Measurements from ENCODE around the gene DAGLA. TPM values are rescaled to one million over a fixed set of nuclear protein-coding genes. Genes with fewer than 3 reads are reported as not detected.

The DAGLA gene
- total RNA-seq, 3 donors from 2014 or later (not counting 1 experiment from before 2014, with no cell fraction given) = 0.18 to 0.48 (median 0.38) TPM

- H3K36me3 ChIP-seq (ENCODE audit: control insufficient read depth, insufficient read depth, low read length) = no peaks in the 10 kb centered on the region
- no peaks in the 10 kb centered on the region for H3K9me3 ChIP-seq (ENCODE audit: control insufficient read depth, insufficient read depth, low read length)
- H3K27me3 ChIP-seq (ENCODE audit: control insufficient read depth, insufficient read depth, low read length) = no peaks in the 10 kb centered on the region
- no peaks in the 10 kb centered on the region for H3K9me3 Mint-ChIP-seq
- H3K4me3 Mint-ChIP-seq = no peak overlapping the region
- H3K27me3 Mint-ChIP-seq (ENCODE audit: low read depth in 2 of 2) = peaks cover 0 to 2% of the 10 kb centered on the region in 2 donors
- no peaks in the 10 kb centered on the region for H3K36me3 Mint-ChIP-seq
- intact Hi-C loops (cut with micrococcal nuclease) = no loop called here
- no peak for TF ChIP-seq CTCF (IDR thresholded peaks at IDR 0.05)
- no peaks in the 10 kb centered on the region for H3K4me1 ChIP-seq (ENCODE audit: control insufficient read depth, insufficient read depth, low read length)
- H3K27ac ChIP-seq (ENCODE audit: low read length) = no peak overlapping the region
- no peak overlapping the region for H3K27ac Mint-ChIP-seq
- H3K4me3 ChIP-seq (ENCODE audit: low read length) = no peak overlapping the region
- no peak for DNase-seq
- no peak for ATAC-seq
- WGBS (ENCODE audit: insufficient coverage) = 90% methylated on average over 7 of the region's 8 CpGs
- H3K4me1 Mint-ChIP-seq = no peaks in the 10 kb centered on the region
These were observed 38.0 kb upstream of the DAGLA start for GRCh38 chr11:61642162-61642561.

- H3K27me3 ChIP-seq (ENCODE audit: control insufficient read depth, insufficient read depth, low read length) = no peaks in the 10 kb centered on the region
- no peak overlapping the region for H3K4me3 ChIP-seq (ENCODE audit: low read length)
- no peaks in the 10 kb centered on the region for H3K36me3 ChIP-seq (ENCODE audit: control insufficient read depth, insufficient read depth, low read length)
- H3K27ac Mint-ChIP-seq = no peak overlapping the region
- intact Hi-C loops (cut with micrococcal nuclease) = no loop called here
- no peaks in the 10 kb centered on the region for H3K36me3 Mint-ChIP-seq
- no peaks in the 10 kb centered on the region for H3K4me1 ChIP-seq (ENCODE audit: control insufficient read depth, insufficient read depth, low read length)
- H3K9me3 ChIP-seq (ENCODE audit: control insufficient read depth, insufficient read depth, low read length) = no peaks in the 10 kb centered on the region
- no peak for DNase-seq
- TF ChIP-seq CTCF (IDR thresholded peaks at IDR 0.05) = no peak
- H3K4me3 Mint-ChIP-seq = no peak overlapping the region
- no peaks in the 10 kb centered on the region for H3K4me1 Mint-ChIP-seq
- no peak overlapping the region for H3K27ac ChIP-seq (ENCODE audit: low read length)
- H3K9me3 Mint-ChIP-seq = no peaks in the 10 kb centered on the region
- no peaks in the 10 kb centered on the region for H3K27me3 Mint-ChIP-seq (ENCODE audit: low read depth in 2 of 2)
- no peak for ATAC-seq
- 81% methylated on average over 9 of the region's 9 CpGs for WGBS (ENCODE audit: insufficient coverage)
These were observed 34.9 kb upstream of the DAGLA start for GRCh38 chr11:61645179-61645868.

GRCh38 chr11:61647529-61647928 lies 32.7 kb upstream of the DAGLA start:
- Histone ChIP-seq H3K4me1 (ENCODE audit: control insufficient read depth, insufficient read depth, low read length) (no peaks in the 10 kb centered on the region), H3K27ac (ENCODE audit: low read length) (no peak overlapping the region), H3K36me3 (ENCODE audit: control insufficient read depth, insufficient read depth, low read length) (no peaks in the 10 kb centered on the region), H3K4me3 (ENCODE audit: low read length) (no peak overlapping the region), H3K27me3 (ENCODE audit: control insufficient read depth, insufficient read depth, low read length) (no peaks in the 10 kb centered on the region), H3K9me3 (ENCODE audit: control insufficient read depth, insufficient read depth, low read length) (no peaks in the 10 kb centered on the region)
- no peaks in the 10 kb centered on the region for H3K4me1 Mint-ChIP-seq
- TF ChIP-seq CTCF (IDR thresholded peaks at IDR 0.05) = no peak
- intact Hi-C loops (cut with micrococcal nuclease) = no loop called here
- no peak overlapping the region for H3K4me3 Mint-ChIP-seq
- no peak overlapping the region for H3K27ac Mint-ChIP-seq
- H3K36me3 Mint-ChIP-seq = no peaks in the 10 kb centered on the region
- no peak for ATAC-seq
- no peak for DNase-seq
- peaks cover 2 to 7% of the 10 kb centered on the region in 2 donors for H3K27me3 Mint-ChIP-seq (ENCODE audit: low read depth in 2 of 2)
- no peaks in the 10 kb centered on the region for H3K9me3 Mint-ChIP-seq
- 65% methylated on average over 3 of the region's 3 CpGs for WGBS (ENCODE audit: insufficient coverage)

Measured in natural killer cell (primary cell).